HG03060 (cell line): ENCODE data around the gene GIMD1.
"Not testable (repeated sequence)": the region's sequence is repeated elsewhere in the genome, so short reads cannot be mapped to it uniquely, and the experiment has no call there.

ENCODE experiments used
- ATAC-seq: cut with Tn5 transposase; IDR thresholded peaks from one replicate; pipeline ENCODE4 v1.9.1; 2021; ENCODE audit warnings: low read depth, moderate number of reproducible peaks; ENCODE audit not compliant: unreplicated experiment

Gene GIMD1

GRCh38 chr4:106368678-106369077 is at the start of gene GIMD1:
TSS of gene GIMD1 (minus strand) at chr4:106368778. CDS start at chr4:106367435, 1,343 bp downstream.
- ATAC-seq = no peak

- no peak for ATAC-seq
These were observed 45.8 kb upstream of the GIMD1 start for GRCh38 chr4:106414366-106414765.

DNA sequence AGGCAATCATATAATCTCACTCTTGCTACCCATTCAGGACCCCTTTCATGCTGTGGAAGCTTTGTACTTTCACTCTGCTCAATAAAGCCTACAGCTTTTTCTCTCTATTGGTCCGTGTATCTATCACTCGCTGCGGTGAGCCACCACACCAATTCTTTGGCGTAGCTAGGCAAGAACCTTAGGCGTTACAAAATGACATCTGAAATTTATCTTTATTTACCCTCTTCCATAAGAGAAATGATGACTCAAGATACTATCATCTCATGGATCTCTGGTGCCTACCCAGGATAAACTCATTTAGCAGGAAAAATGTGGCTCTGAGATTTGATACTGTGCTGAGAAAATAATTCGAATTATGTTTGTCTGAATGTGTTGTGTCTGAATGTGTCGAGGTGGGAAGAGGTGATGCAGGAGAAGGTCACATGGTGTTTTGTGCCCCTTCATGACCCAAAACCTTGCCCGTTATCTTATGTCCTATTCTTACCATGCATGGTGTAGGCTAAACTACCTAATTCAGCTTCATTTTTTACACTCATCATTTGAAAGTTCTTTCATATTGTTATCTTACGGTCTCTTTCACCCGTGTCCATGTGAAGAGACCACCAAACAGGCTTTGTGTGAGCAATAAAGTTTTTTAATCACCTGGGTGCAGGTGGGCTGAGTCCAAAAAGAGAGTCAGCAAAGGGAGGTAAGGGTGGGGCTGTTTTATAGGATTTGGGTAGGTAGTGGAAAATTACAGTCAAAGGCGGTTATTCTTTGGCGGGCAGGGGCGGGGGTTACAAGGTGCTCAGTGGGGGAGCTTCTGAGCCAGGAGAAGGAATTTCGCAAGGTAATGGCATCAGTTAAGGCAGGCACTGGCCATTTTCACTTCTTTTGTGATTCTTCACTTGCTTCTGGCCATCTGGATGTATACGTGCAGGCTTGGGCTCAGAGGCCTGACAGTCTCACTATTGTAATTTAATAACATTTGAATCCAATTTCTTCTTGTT is 41.6 kb upstream of the GIMD1 start:
- no peak for ATAC-seq

DNA sequence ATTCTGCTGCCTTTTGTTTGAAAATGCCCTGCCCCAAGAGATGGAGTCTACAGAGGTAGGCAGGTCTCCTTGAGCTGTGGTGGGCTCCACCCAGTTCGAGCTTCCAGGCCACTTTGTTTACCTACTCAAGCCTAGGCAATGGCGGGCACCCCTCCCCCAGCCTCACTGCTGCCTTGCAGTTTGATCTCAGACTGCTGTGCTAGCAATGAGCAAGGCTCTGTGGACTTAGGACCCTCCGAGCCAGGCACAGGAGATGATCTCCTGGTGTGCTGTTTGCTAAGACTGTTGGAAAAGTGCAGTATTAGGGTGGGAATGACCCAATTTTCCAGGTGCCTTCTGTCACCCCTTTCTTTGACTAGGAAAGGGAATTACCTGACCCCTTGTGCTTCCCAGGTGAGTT is 39.4 kb upstream of the GIMD1 start:
- ATAC-seq = not testable (repeated sequence)

- ATAC-seq = no peak
These were observed 32.6 kb upstream of the GIMD1 start for GRCh38 chr4:106401157-106401556.

GRCh38 chr4:106398898-106399297 is 30.3 kb upstream of the GIMD1 start:
- ATAC-seq = not testable (repeated sequence)

- ATAC-seq = no peak
These were observed 27.0 kb upstream of the GIMD1 start for GRCh38 chr4:106395582-106395981.

GRCh38 chr4:106385853-106386393 is 17.3 kb upstream of the GIMD1 start:
- ATAC-seq = no peak

- no peak for ATAC-seq
These were observed 16.3 kb upstream of the GIMD1 start for GRCh38 chr4:106384878-106385277.

DNA sequence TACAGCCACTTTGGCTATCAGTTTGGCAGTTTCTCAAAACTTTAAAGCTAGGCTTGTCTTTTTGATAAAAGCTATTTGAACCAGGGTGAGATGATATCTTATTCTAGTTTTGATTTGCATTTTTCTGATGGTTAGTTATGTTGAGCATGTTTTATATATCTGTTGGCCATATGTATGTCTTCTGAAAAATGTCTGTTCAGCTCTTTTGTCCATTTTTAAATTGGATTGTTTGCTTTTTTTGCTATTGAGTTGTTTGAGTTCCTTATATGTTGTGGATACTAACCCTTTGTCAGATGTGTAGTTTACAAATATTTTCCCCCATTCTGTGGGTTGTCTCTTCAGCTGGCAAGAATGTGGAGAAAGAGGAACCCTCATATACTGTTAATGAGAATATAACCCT is 11.6 kb upstream of the GIMD1 start:
- ATAC-seq = no peak

GRCh38 chr4:106373026-106373425 is 4.4 kb upstream of the GIMD1 start:
- no peak for ATAC-seq

DNA sequence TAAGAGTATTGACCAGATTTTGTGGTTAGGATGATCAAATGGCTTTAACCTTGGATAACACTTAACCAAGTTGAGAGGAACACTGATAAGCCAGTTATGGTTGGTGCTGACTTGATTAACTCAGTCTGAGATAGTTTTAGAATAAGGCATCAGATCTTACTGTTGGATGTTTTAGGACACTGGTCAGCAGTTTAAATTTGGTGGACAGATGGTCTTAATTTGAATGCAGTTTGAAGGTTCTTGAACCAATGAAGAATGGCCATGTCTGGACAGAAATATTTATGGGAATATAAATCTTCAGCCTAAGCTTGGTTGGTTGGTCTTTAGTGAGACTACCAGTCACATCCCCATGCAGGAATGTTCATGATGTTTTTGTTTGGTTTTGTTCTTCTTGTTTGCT is 2.6 kb upstream of the GIMD1 start:
- no peak for ATAC-seq

DNA sequence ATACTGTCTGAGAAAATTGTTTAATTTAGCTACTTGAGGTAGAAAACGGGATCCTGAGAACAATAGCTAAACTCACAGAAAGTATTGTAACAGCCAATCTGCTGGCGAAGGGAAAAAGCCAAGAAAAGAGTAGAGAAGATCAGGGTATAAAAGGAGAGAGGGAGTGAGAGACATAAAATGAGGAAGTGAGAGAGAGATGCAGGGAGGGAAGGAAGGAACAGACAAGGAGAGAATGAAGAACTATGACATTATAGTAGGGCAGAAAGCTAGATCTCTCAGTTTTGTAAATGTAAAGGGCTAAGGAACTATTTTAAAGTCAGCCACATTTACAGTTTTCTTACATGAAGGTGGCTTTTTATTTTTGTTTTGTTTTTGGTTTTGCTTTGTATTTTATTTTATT is 1.6 kb upstream of the GIMD1 start:
- no peak for ATAC-seq

GRCh38 chr4:106369456-106370060 is 980 bp upstream of the GIMD1 start:
- ATAC-seq = no peak

DNA sequence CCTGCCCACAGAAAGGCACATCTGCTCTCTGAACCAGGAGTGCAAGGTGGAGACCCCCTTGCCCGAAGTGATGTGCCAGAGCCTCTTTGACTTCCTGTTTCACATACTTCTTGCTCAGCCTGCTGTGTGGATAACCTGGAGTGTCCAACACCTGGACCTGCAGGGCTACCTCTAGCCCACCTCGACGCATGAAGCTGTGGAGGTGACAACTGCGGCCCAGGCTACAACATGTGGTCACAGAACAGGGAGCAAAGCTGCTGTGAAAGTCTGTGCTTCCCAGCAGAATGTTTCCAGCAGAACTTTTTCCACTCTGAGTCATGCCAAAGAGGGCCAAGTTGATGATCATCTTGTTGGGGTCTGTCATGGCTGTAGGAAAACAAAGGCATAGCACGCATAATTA is 1.5 kb downstream of the GIMD1 start:
- ATAC-seq = no peak

DNA sequence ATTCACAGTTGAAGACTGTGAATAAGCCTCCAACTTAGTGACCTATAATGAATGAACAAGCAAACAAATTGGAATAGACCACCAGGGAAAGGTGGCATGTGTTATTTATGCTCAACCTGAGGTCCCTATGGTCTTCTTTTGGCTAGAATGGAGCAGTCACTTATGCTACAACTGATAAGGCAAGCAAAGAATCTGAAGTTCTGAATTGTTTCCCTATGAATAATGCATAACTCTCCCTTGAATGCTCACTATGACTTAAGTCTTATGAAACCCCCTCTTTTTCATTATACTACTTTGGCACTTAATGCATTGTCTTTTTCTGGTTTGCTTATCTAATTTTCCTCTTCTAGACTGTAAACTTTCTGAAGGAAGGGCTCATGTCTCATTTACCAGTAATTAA is 2.6 kb downstream of the GIMD1 start:
- ATAC-seq = no peak

DNA sequence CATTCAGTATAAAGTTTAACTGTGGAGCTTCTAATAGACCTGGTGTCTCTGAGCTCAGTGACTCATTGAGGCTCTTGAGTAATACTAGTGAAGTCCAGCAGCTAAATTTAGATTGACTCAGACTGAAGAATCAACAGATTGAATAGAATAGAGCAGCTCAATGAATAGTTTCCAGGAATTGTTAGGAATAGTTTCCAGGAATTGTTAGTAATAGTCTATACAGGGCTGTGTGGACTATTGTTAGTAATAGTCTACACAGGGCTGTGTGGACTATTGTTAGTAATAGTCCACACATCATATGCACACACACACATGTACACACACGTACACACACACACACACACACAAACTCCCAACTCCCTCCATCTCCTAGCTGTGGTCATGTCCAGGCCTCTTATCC is 3.0 kb downstream of the GIMD1 start:
- no peak for ATAC-seq

- no peak for ATAC-seq
These were observed 4.3 kb downstream of the GIMD1 start for GRCh38 chr4:106364282-106364681.

- no peak for ATAC-seq
These were observed 6.3 kb downstream of the GIMD1 start for GRCh38 chr4:106362086-106362825.

DNA sequence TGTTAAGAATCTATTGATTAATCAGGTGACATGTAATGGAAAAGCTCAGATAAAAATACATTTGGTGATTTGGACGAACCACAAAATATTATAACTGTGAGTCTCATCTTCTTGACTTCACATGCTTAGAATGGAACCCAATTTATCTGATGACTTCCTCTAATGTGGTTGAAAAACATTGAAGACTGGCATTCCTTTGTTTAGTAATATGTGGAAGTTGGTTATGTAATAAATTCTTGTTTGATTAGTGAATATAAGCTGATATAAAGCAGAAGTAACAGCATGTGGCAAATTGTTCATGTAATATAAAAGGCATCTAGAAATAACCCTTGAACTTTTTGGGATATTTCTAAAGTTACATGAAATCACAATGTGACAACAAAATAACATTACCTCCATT is 9.7 kb downstream of the GIMD1 start:
- no peak for ATAC-seq

DNA sequence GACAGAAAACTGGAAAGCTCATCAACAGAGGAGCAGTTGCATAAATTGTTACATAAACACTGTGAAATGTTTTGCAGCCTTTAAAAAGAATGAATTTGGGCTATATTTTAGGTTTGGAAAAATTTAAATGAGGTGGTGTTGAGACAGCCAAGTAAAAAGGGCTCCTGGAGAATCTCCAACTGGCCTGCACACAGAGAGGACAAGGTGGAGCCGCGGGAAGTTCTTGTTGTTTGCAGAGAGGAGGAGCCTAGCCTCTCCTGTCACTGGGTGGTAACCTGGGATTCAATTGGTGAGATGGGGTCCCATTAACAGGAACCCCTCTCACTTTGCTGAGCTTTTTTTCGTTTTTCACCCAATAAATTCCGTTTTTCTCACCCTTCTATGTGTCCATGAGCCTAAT is 13.4 kb downstream of the GIMD1 start:
- no peak for ATAC-seq
